BLaER1 (cell line): ENCODE results near the gene IFIT2.
"Not testable (repeated sequence)": the region's sequence is repeated elsewhere in the genome, so short reads cannot be mapped to it uniquely, and the experiment has no call there.

Experiments used
- H3K27ac ChIP-seq: shearing (Covaris generic); formaldehyde crosslinking; 2 replicates; pipeline ENCODE4 v1.8.1; 2022
- H3K27me3 ChIP-seq: shearing (Covaris generic); formaldehyde crosslinking; 2 replicates; pipeline ENCODE4 v1.8.1; 2022
- H3K36me3 ChIP-seq: shearing (Covaris generic); formaldehyde crosslinking; 2 replicates; pipeline ENCODE4 v1.8.1; 2022
- H3K4me1 ChIP-seq: shearing (Covaris generic); formaldehyde crosslinking; 2 replicates; pipeline ENCODE4 v1.8.1; 2022
- H3K4me2 ChIP-seq: shearing (Covaris generic); formaldehyde crosslinking; 2 replicates; pipeline ENCODE4 v1.8.1; 2022
- H3K4me3 ChIP-seq: shearing (Covaris generic); formaldehyde crosslinking; 2 replicates; pipeline ENCODE4 v1.8.1; 2022
- H3K9ac ChIP-seq: shearing (Covaris generic); formaldehyde crosslinking; 2 replicates; pipeline ENCODE4 v1.8.1; 2022
- H3K9me3 ChIP-seq: shearing (Covaris generic); formaldehyde crosslinking; 2 replicates; pipeline ENCODE4 v1.8.1; 2022
- H4K20me1 ChIP-seq: shearing (Covaris generic); formaldehyde crosslinking; 2 replicates; pipeline ENCODE4 v1.8.1; 2022
- Cebpa-rat ChIP-seq: shearing (Covaris generic); IDR thresholded peaks from 2 replicates; pipeline ENCODE4 v1.8.1; 2022

IFIT2 gene

DNA sequence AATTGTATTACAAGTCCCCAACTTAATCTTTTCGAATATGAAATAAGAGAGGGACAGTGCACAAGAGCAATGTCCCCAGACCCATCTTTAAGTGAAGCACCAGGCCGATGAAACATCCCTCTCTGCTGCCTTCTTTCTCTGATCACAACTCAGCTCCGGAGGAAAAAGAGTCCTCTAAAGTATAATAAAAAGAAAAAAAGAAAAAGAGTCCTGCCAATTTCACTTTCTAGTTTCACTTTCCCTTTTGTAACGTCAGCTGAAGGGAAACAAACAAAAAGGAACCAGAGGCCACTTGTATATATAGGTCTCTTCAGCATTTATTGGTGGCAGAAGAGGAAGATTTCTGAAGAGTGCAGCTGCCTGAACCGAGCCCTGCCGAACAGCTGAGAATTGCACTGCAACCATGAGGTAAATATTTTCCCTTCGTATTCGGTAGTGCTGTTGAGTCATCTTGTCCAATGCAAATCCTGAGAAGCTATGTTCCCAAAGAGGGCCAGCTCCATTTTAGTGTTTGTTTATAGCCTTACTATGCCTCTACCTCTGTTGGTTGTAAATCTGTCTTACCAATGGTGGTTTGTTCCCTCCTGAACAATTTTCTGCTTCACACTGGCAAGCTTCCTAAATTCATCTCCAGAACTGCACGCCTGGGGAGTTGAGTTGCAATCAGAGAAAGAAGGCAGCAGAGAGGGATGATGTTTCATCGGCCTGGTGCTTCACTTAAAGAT lies at the start of gene IFIT2:
Gene IFIT2, plus strand, starts transcription at position 326 of the 725 bp plus-strand sequence. Its CDS starts 78 bp downstream, at position 404.
- peaks cover 13% of the 10 kb centered on the region for H3K9me3 ChIP-seq
- H4K20me1 ChIP-seq, result no peaks in the 10 kb centered on the region
- H3K9ac ChIP-seq, result peak within 1 kb of the TSS; percentile 70
- TF ChIP-seq Cebpa-rat, result no peak
- peak within 1 kb of the TSS; percentile 66 for H3K4me3 ChIP-seq
- peak within 1 kb of the TSS; percentile 66 for H3K27ac ChIP-seq
- peaks cover 11% of the 10 kb centered on the region for H3K36me3 ChIP-seq
- no peaks in the 10 kb centered on the region for H3K27me3 ChIP-seq
- peaks cover 35% of the 10 kb centered on the region for H3K4me1 ChIP-seq
- peak within 1 kb of the TSS; percentile 80 for H3K4me2 ChIP-seq

- Histone ChIP-seq H4K20me1 (no peaks in the 10 kb centered on the region), H3K4me3 (peak overlapping the region; percentile 95), H3K9me3 (peaks cover 37% of the 10 kb centered on the region), H3K9ac (no peak overlapping the region), H3K36me3 (no peaks in the 10 kb centered on the region), H3K4me2 (no peak overlapping the region), H3K4me1 (peaks cover 13% of the 10 kb centered on the region), H3K27me3 (no peaks in the 10 kb centered on the region), H3K27ac (no peak overlapping the region)
- no peak for TF ChIP-seq Cebpa-rat
Measured at GRCh38 chr10:89252225-89252585, 49.6 kb upstream of the IFIT2 start.

- H3K27ac ChIP-seq, H3K36me3 ChIP-seq, H4K20me1 ChIP-seq, H3K27me3 ChIP-seq, H3K4me3 ChIP-seq, H3K4me2 ChIP-seq, H3K9ac ChIP-seq: not testable (repeated sequence)
- Histone ChIP-seq H3K4me1 (peaks cover 12% of the 10 kb centered on the region), H3K9me3 (peaks cover 37% of the 10 kb centered on the region)
Measured at GRCh38 chr10:89255091-89255579, 46.7 kb upstream of the IFIT2 start.

- Histone ChIP-seq H4K20me1 (no peaks in the 10 kb centered on the region), H3K36me3 (no peaks in the 10 kb centered on the region), H3K4me2 (no peak overlapping the region), H3K4me3 (no peak overlapping the region), H3K9ac (no peak overlapping the region), H3K4me1 (peaks cover 6% of the 10 kb centered on the region), H3K9me3 (peaks cover 37% of the 10 kb centered on the region), H3K27me3 (no peaks in the 10 kb centered on the region), H3K27ac (no peak overlapping the region)
- TF ChIP-seq Cebpa-rat, result no peak
Measured at GRCh38 chr10:89255793-89256192, 46.1 kb upstream of the IFIT2 start.

DNA sequence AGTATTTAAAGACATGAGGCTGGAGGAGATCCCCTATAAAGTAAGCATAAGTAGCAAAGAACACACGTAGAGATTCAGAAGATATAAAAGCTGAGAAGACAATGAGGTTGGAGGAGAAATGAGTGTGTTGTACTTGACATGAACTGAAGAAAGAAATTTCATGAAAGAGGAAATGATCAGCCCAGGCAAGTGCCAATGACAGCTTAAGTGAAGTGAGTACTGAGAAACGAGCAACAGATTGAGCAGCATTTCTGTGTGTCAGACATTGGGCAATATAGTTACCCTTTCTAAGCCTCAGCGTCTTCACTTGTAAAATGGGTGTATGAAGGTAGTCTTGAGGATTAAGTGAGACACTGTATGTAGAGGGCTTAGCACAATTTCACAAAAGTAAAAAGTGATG lies 45.5 kb upstream of the IFIT2 start:
- H3K27ac ChIP-seq, result no peak overlapping the region
- peaks cover 37% of the 10 kb centered on the region for H3K9me3 ChIP-seq
- H3K4me3 ChIP-seq, result no peak overlapping the region
- no peaks in the 10 kb centered on the region for H4K20me1 ChIP-seq
- H3K27me3 ChIP-seq, result no peaks in the 10 kb centered on the region
- H3K9ac ChIP-seq, result no peak overlapping the region
- TF ChIP-seq Cebpa-rat, result no peak
- peaks cover under 1% of the 10 kb centered on the region; the same call in 1 of the 2 replicates for H3K4me1 ChIP-seq
- H3K4me2 ChIP-seq, result no peak overlapping the region
- H3K36me3 ChIP-seq, result no peaks in the 10 kb centered on the region

DNA sequence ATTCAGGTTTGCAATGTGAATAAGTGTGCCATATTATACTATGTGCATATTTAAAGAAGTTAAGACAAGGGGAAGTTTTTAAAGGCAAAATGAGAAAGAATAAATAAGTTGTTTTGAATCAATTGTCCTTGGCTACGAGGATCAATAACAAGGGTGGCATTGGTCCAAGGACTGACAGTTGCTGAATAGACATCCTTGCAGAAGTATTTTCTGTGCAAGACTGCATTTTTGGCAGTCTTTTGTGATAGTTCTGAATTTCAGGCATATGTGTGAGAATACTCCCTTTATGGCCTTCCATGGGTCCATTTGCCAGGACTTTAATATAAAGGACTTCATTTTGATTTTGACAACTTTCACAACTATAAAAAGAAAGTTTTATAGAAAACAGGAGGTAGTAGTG lies 44.9 kb upstream of the IFIT2 start:
- no peak overlapping the region for H3K4me3 ChIP-seq
- no peaks in the 10 kb centered on the region for H3K36me3 ChIP-seq
- H4K20me1 ChIP-seq, result no peaks in the 10 kb centered on the region
- no peak overlapping the region for H3K4me2 ChIP-seq
- H3K27me3 ChIP-seq, result no peaks in the 10 kb centered on the region
- H3K27ac ChIP-seq, result no peak overlapping the region
- peaks cover 37% of the 10 kb centered on the region for H3K9me3 ChIP-seq
- no peak for TF ChIP-seq Cebpa-rat
- H3K4me1 ChIP-seq, result no peaks in the 10 kb centered on the region
- no peak overlapping the region for H3K9ac ChIP-seq

- Histone ChIP-seq H3K36me3 (no peaks in the 10 kb centered on the region), H3K27ac (no peak overlapping the region), H3K9me3 (peaks cover 35% of the 10 kb centered on the region), H3K27me3 (no peaks in the 10 kb centered on the region), H3K4me1 (no peaks in the 10 kb centered on the region), H4K20me1 (no peaks in the 10 kb centered on the region), H3K4me3 (no peak overlapping the region), H3K9ac (no peak overlapping the region), H3K4me2 (no peak overlapping the region)
- TF ChIP-seq Cebpa-rat, result no peak
Measured at GRCh38 chr10:89257581-89257980, 44.3 kb upstream of the IFIT2 start.

DNA sequence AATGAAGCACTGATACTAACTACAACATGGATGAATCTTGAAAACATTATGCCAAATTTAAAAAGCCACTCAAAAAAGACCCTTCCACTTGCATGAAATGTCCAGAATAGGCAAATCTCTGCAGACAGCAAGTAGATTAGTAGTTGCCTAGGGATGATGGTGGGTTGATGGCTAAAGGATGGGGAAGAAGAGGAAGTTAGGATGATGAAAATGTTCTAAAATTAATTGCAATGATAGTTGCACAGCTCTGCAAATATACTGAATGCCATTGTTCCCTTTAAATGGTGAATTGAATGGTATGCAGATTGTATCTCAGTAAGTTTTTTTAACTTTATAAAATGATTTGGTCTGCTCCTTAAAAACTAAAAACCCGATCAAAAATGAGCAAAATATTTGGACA lies 43.0 kb upstream of the IFIT2 start:
- Histone ChIP-seq H3K9ac (no peak overlapping the region), H3K4me2 (no peak overlapping the region), H3K27me3 (no peaks in the 10 kb centered on the region), H3K27ac (no peak overlapping the region), H4K20me1 (no peaks in the 10 kb centered on the region), H3K4me3 (no peak overlapping the region), H3K4me1 (no peaks in the 10 kb centered on the region), H3K36me3 (no peaks in the 10 kb centered on the region), H3K9me3 (peaks cover 26% of the 10 kb centered on the region)
- no peak for TF ChIP-seq Cebpa-rat

- Histone ChIP-seq H3K9me3 (peaks cover 17% of the 10 kb centered on the region), H3K4me2 (no peak overlapping the region), H4K20me1 (no peaks in the 10 kb centered on the region), H3K9ac (no peak overlapping the region), H3K4me1 (no peaks in the 10 kb centered on the region), H3K27ac (no peak overlapping the region), H3K4me3 (no peak overlapping the region), H3K36me3 (no peaks in the 10 kb centered on the region), H3K27me3 (no peaks in the 10 kb centered on the region)
- TF ChIP-seq Cebpa-rat, result no peak
Measured at GRCh38 chr10:89262086-89263051, 39.5 kb upstream of the IFIT2 start.

DNA sequence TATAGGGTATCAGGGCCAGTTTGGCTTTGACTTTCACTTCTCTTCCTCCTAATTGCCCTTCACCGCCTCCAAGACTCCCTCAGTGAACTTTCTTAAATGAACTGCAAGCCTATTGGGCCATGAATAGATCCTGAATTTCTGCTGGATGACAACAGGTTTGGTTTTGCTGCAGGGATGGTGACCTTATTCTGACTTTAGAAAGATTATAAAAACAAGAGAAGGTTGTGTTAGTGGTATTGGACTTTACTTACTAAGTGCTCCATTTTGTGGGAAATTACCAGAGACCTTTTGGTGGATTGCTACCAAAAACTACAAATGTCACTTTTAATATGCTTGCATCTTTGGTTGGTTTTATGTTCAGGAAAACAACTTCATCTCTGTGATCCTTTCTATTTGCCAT lies 38.8 kb upstream of the IFIT2 start:
- Histone ChIP-seq H4K20me1 (no peaks in the 10 kb centered on the region), H3K27me3 (no peaks in the 10 kb centered on the region), H3K27ac (no peak overlapping the region), H3K9me3 (peaks cover 17% of the 10 kb centered on the region), H3K4me2 (no peak overlapping the region), H3K4me3 (no peak overlapping the region), H3K4me1 (no peaks in the 10 kb centered on the region), H3K36me3 (no peaks in the 10 kb centered on the region), H3K9ac (no peak overlapping the region)
- no peak for TF ChIP-seq Cebpa-rat
